GM21526 (cell line): ENCODE data around the gene ESF1.
A peak's percentile ranks its signal among the peaks of the same experiment; 100 is the strongest.

Source experiments
- ATAC-seq: cut with Tn5 transposase; IDR thresholded peaks from one replicate; pipeline ENCODE4 v1.9.1; 2021; ENCODE audit warnings: moderate library complexity; ENCODE audit not compliant: unreplicated experiment, low FRiP score

ESF1 gene

DNA sequence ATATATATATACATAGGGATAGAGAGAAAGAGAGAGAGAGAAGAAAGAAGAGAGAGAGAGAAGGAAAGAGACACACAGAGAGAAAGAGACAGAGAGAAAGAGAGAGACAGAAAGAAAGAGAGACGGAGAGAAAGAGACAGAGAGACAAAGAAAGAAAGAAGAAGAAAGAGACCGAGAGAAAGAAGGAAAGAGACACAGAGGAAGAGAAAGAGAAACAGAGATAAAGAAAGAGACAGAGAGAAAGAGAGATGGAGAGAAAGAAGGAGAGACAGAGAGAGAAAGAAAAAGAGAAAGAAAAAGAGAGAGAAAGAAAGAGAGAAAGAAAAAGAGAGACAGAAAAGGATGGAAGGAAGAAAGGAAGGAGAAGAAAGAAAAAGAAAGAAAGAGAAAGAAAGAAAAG, 99.1 kb downstream of the ESF1 start:
- ATAC-seq: no peak

DNA sequence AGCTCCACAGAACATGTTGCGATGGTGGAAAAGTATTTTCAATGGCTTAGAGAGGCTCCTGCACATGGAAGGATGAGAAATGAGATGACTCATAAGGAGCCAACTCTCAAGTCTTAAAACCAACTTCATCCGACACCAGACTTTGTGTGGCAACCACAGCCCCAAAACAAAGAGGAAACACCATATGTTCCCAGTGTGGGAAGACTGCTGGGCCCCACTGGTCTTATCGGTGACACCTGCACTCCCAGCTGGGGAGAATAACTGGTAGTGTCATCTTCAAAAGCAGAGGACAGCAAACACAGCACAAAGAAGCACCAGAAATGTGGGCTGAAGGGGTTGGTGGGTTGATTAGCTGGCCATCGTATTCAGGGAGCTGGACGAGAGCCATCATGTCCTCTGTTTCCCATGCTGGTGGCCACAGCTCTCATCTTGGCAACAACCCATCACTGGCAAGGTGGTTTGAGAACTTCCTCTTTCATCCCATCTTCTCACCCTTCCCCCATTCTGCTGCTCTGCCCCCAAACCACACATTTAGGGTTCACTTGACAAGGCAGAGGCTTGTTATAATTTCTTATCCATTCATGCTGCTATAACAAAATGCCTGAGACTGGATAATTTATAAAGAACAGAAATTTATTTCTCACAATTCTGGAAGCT, 100.0 kb downstream of the ESF1 start:
- ATAC-seq: peak; percentile 51

DNA sequence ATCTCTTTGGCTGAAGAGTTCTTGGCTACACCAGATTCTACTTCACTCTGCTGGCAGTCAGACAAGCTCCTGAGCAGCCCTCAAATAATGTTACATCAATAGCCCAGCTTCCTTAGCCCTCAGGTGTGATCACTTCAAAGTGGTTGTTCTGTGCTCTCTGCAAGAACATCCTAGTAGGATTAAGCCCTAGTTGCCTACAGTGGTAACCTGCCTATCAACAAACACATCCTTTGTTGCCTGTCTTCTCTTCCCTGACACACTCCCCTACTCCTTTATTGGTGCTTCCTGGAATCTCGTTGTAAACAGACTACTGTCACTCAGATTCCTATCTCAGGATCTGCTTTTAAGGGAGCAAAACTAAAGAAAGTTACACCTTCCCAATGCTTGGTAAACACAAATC, 100.9 kb downstream of the ESF1 start:
- ATAC-seq: no peak

DNA sequence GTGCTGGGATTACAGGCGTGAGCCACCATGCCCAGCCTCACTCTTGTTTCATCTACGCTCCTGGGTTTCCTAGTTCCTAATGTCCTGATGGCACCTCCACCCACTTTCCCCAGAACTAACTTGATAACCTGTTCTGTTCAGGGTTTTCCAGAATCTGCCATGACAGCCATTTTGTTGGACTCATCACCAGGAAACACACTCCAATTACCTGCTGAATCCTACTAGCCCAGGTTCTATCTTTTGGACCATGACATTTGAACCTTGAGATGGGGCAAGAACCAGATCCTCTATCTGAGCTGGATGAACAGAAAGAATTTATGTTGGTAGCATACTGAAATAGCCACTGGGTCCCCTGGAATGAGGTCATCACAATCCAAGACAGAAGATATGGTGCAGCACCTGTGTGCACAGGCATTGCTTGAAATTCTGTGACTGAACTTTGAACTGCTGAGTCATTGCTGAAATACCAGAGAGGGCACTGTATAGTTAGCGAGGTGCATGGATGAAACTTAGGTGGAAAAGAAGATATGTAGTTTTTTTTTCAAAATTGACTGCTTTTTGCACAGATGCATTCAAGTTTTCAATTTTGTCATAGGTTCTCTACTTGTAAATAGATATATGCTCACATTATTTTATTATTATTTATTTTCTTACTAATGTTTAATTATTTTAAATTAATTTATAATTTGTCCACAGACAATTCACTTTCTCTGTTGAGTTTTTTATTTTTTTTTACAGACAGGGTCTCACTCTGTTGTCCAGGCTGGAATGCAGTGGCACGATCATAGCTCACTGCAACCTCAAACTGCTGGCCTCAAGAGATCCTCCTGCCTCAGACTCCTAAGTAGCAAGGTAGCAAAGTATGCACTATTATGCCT, 103.2 kb downstream of the ESF1 start:
- peak; percentile 89 for ATAC-seq

DNA sequence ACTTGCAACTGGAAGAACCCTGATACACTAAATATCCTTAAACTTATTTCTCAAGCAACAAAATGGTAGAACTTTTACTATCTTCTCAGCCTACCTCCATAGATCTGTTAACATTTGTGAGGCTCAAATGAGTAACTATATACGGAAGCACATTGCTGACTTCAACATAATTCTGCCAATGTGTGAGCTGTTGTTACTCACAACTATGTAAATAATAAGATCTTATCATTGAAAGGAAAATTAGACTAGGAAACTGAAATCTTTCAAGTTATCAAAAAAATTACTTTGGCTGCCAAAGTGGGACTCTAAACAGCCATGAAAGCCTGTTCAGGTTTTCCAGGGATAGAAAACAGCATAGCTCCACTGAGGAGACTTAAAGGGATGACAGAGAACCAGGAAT, 105.8 kb downstream of the ESF1 start:
- no peak for ATAC-seq

DNA sequence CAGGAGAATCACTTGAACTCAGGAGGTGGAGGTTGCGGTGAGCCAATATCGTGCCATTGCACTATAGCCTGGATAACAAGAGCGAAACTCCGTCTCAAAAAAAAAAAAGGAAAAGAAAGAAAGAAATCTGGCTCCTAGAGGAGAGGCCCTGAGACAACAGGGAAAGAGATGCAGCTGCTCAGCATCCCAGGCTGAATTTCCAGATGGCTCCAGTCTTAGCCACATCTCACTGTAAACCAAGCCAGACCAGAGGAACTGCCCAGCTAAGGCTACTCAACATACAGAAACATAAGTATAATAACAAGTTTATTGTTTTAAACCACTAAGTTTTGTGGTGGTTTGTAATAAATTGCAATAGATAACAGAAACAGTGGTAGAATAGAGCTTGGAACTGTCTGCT, 107.5 kb downstream of the ESF1 start:
- no peak for ATAC-seq

DNA sequence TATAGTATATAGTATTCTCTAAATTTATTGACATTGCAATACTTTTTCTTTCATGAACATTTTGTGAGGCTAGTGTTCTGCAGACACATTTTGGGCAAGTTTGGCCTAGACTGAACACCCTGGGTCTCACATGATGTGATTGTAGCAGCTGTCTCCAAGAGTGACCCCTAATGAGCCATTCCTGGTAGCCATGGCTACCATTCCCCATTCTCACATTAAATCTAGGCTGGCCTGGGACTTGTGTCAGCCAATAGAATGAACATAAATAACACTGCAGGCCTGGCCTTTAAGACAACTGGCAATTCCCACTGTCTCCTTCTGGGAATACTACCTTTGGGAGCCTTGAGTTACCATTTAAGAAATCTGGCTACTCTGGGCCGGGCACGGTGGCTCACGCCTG, 108.0 kb downstream of the ESF1 start:
- ATAC-seq: no peak

DNA sequence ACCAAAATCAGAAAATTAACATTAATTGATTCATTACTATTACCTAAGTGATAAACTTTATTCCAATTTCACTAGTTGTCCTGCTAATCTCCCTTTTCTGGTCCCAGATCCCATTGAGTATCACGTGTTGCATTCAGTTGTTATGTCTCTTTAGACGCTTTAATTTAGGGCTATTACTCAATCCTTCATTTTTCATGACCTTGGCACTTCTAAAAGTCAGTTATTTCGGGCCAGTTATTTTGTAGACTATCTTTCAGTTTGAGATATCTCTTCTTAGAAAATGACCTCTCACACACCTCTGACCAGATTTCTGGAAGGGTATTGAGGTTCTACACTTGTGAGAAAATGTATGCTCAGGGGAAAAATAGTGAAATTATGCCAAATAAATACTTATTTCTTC, 112.0 kb downstream of the ESF1 start:
- ATAC-seq: no peak

DNA sequence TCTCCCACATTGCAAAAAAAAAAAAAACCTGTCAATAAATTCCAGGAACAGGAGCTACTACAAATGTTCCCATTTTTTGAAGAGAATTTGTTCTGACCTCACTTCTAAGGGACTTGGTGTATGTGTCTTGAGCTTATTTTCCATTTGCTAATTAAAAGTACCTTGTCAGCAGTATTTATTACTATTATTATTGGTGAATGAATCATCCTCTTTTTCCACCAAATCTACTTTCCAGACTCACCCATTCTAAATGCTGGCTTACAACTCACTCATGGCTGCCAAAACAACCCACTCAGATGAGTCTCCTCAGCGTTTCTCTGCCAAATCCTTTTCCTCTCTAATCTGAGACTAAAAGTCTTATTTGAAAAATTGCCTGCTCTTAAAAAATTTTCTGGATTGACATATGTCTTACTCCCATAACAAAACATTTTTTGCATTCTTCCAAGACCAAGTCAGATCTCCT, 112.8 kb downstream of the ESF1 start:
- ATAC-seq: no peak

DNA sequence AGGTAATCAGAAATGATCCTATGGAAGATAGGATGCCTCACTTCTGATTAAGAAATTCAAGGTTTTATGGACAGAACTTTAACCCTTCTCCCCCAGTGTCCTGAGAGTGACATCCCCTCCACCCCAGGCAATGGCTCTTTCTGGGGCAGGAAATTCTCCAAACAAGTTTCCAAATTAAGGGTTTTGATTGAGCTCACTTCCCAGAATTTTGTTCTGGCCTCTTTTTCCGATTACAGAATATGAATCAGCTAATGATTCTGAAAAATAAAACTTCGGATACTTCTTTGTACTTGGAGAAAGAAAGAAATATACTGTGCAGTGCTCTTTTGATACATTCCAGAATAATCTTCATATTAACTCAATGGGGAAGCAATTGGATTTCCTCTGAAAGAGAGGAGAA, 113.2 kb downstream of the ESF1 start:
- ATAC-seq: no peak

DNA sequence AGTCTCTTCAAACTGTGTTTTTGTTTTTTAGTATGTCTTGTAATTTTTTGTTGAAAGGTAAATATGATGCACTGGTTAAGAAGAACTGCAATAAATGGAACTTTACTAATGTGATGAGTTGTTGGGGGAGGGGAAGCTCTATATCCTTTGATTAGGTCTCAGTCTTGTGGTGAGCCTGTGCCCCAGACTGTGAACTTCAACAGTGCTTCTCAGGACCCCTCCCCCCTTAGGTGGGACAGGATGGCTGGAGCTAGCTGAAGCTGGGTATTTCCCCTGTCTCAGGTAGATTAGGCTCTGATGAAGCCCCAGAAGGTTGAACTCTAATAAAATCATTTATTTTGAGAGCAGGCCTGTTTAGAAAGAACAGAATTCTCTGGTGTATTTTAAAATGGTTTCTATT, 114.6 kb downstream of the ESF1 start:
- ATAC-seq: no peak

DNA sequence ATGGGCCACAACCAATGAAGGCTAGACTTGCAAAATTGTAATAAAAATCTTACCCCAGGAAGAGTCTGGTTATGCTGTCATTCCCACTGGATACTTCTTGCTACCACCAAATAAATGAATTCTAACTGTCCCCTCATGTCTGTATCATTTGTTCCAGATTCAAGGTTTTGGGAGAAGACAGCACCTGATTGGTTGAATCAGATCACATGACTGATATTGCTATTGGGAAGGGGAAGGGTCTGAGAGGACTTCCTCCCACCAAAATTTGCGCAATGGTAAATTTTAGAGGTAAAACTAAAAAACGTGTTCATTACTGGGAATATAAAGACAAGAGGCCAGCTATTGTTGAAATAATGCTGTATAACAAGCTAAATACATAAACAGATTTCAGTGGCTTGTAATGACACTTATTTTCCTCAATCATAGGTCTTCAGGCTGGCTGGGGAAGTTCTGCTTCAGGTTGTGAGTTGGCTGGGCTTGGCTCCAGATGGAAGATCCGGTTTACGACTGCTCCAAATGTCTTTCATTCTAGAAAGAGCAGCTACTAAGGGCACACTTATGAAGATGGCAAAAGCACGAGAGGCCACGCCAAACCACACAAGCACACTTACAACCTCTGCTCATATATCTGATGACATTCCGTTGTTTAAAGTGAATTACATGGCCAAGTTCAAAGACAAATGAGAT, 118.9 kb downstream of the ESF1 start:
- ATAC-seq: no peak
